ENCODE data around the gene NHLRC2.

The NHLRC2 gene

GRCh38 chr10:113897693-113898618 lies 43.5 kb downstream of the NHLRC2 start:
- no peak for DNase-seq (ENCODE audit: low read depth, low spot score)
- in situ Hi-C loops (cut with HindIII; ENCODE audit: low sequenced_read_pairs) = no loop called here
- TF ChIP-seq CTCF (IDR thresholded peaks at IDR 0.05; ENCODE audit: low read depth, low read length) = no peak
- no peak overlapping the region for H3K4me3 ChIP-seq (ENCODE audit: low read depth, low read length)

GRCh38 chr10:113899952-113900598 lies 45.6 kb downstream of the NHLRC2 start:
- in situ Hi-C loops (cut with HindIII; ENCODE audit: low sequenced_read_pairs) = no loop called here
- H3K4me3 ChIP-seq (ENCODE audit: low read depth, low read length) = no peak overlapping the region
- TF ChIP-seq CTCF (IDR thresholded peaks at IDR 0.05; ENCODE audit: low read depth, low read length) = no peak
- no peak for DNase-seq (ENCODE audit: low read depth, low spot score)

- no peak overlapping the region for H3K4me3 ChIP-seq (ENCODE audit: low read depth, low read length)
- TF ChIP-seq CTCF (IDR thresholded peaks at IDR 0.05; ENCODE audit: low read depth, low read length) = no peak
- in situ Hi-C loops (cut with HindIII; ENCODE audit: low sequenced_read_pairs) = no loop called here
- DNase-seq (ENCODE audit: low read depth, low spot score) = no peak
These were observed 51.3 kb downstream of the NHLRC2 start for GRCh38 chr10:113905756-113906155.

- no peak overlapping the region for H3K4me3 ChIP-seq (ENCODE audit: low read depth, low read length)
- no peak for TF ChIP-seq CTCF (IDR thresholded peaks at IDR 0.05; ENCODE audit: low read depth, low read length)
- DNase-seq (ENCODE audit: low read depth, low spot score) = peak; percentile 91
- in situ Hi-C loops (cut with HindIII; ENCODE audit: low sequenced_read_pairs) = no loop called here
These were observed 52.7 kb downstream of the NHLRC2 start for GRCh38 chr10:113907166-113907565.

- no peak for TF ChIP-seq CTCF (IDR thresholded peaks at IDR 0.05; ENCODE audit: low read depth, low read length)
- no peak for DNase-seq (ENCODE audit: low read depth, low spot score)
- H3K4me3 ChIP-seq (ENCODE audit: low read depth, low read length) = no peak overlapping the region
- in situ Hi-C loops (cut with HindIII; ENCODE audit: low sequenced_read_pairs) = no loop called here
These were observed 53.8 kb downstream of the NHLRC2 start for GRCh38 chr10:113908236-113908635.

GRCh38 chr10:113911113-113911512 lies 56.7 kb downstream of the NHLRC2 start:
- no peak for TF ChIP-seq CTCF (IDR thresholded peaks at IDR 0.05; ENCODE audit: low read depth, low read length)
- in situ Hi-C loops (cut with HindIII; ENCODE audit: low sequenced_read_pairs) = no loop called here
- H3K4me3 ChIP-seq (ENCODE audit: low read depth, low read length) = no peak overlapping the region
- no peak for DNase-seq (ENCODE audit: low read depth, low spot score)
